OCI-LY7 (cell line): ENCODE measurements around the gene IDE. TPM values are rescaled to one million over a fixed set of nuclear protein-coding genes. Genes with fewer than 3 reads are reported as not detected.

Experiments used
- BruUV-seq: library from RNA; stranded (reverse); fragments of 400-500 nt; replicated peaks from 2 replicates; lab custom pipeline; 2021; lab: Mats Ljungman, UMichigan
- CTCF ChIA-PET: fragments of 300-600 bp; sonication (Branson Sonifier 250); formaldehyde crosslinking; loops from one replicate; lab custom pipeline; 2022; ENCODE audit warnings: antibody characterized with exemption; ENCODE audit not compliant: unreplicated experiment; lab: Charles Lee
- POLR2A ChIA-PET: fragments of 300-600 bp; sonication (Branson Sonifier 250); formaldehyde crosslinking; loops from one replicate; lab custom pipeline; 2022; ENCODE audit warnings: antibody characterized with exemption; lab: Charles Lee
- DNase-seq: peaks from one replicate; pipeline ENCODE4 v3.0.0-alpha.2; 2015; ENCODE audit warnings: low spot score
- H2AFZ ChIP-seq: fragments of 200-600 bp; sonication (generic), shearing (Covaris generic); 2 replicates; pipeline ENCODE4 v1.6.1; 2014; ENCODE audit warnings: mild to moderate bottlenecking, antibody characterized with exemption, low read length, moderate library complexity
- H3K27ac ChIP-seq: fragments of 200-600 bp; sonication (generic); 2 replicates; pipeline ENCODE4 v1.5.1; 2014; ENCODE audit warnings: mixed run types, low read depth, mild to moderate bottlenecking, moderate library complexity, low read length, inconsistent platforms; ENCODE audit not compliant: poor library complexity, severe bottlenecking
- H3K36me3 ChIP-seq: fragments of 200-600 bp; sonication (generic); 2 replicates; pipeline ENCODE4 v1.6.1; 2014; ENCODE audit warnings: mild to moderate bottlenecking, antibody characterized with exemption, low read length, moderate library complexity, mixed read lengths; ENCODE audit not compliant: insufficient read depth
- H3K4me1 ChIP-seq: fragments of 200-600 bp; sonication (generic); 2 replicates; pipeline ENCODE4 v1.5.1; 2014; ENCODE audit warnings: mild to moderate bottlenecking, low read length; ENCODE audit not compliant: insufficient read depth, poor library complexity, severe bottlenecking
- H3K4me2 ChIP-seq: fragments of 200-600 bp; sonication (generic); 2 replicates; pipeline ENCODE4 v1.6.1; 2014; ENCODE audit warnings: mild to moderate bottlenecking, low read length
- H3K4me3 ChIP-seq: fragments of 200-600 bp; sonication (generic); 2 replicates; pipeline ENCODE4 v1.5.1; 2014; ENCODE audit warnings: mild to moderate bottlenecking, low read depth, low read length; ENCODE audit not compliant: poor library complexity, severe bottlenecking
- H3K79me2 ChIP-seq: fragments of 200-600 bp; sonication (generic); 2 replicates; pipeline ENCODE4 v1.6.1; 2016; ENCODE audit warnings: low read depth, mild to moderate bottlenecking, low read length, moderate library complexity, mixed read lengths; ENCODE audit not compliant: insufficient read depth
- H3K9me2 ChIP-seq: fragments of 200-600 bp; sonication (generic); 2 replicates; pipeline ENCODE4 v1.6.1; 2016; ENCODE audit warnings: mild to moderate bottlenecking, low read length, mixed read lengths; ENCODE audit not compliant: insufficient read depth
- H3K9me3 ChIP-seq: fragments of 200-600 bp; sonication (generic); 2 replicates; pipeline ENCODE4 v1.6.1; 2014; ENCODE audit warnings: mild to moderate bottlenecking, mixed run types, low read length, mixed read lengths
- H4K20me1 ChIP-seq: fragments of 200-600 bp; sonication (generic); 2 replicates; pipeline ENCODE4 v1.6.1; 2014; ENCODE audit warnings: mild to moderate bottlenecking, antibody characterized with exemption, low read length, moderate library complexity, mixed read lengths; ENCODE audit not compliant: insufficient read depth
- EZH2phosphoT487 ChIP-seq: fragments of 200-600 bp; sonication (generic); IDR thresholded peaks from 2 replicates; pipeline ENCODE4 v1.6.1; 2018; ENCODE audit warnings: low read depth, borderline replicate concordance, mild to moderate bottlenecking, mixed run types, antibody characterized with exemption, low read length, moderate library complexity, mixed read lengths
- intact Hi-C: fragments of 100-400 bp; cut with micrococcal nuclease; formaldehyde crosslinking; loops from one replicate; pipeline ENCODE4 v1.10.0; 2022; ENCODE audit not compliant: unreplicated experiment
- total RNA-seq, 2 experiments: library from RNA; depleted of rRNA in 1 of 2; stranded (reverse); fragments of >200 nt in 1 of 2; shearing (Covaris generic) in 1 of 2; gene quantifications; 2 replicates each; pipeline ENCODE4 v1.2.3, GENCODE V29; 2014 to 2022
- TF ChIP-seq, protein P1 (sequence below): fragments of 200-600 bp; sonication (generic); conservative IDR thresholded peaks from 2 replicates; pipeline ENCODE4 v1.5.1; 2014; ENCODE audit warnings: mild to moderate bottlenecking, antibody characterized with exemption, low read length, moderate library complexity, mixed read lengths

IDE gene
- total RNA-seq, 2 experiments from 2014 or later = 14.2 to 42.4 TPM

DNA sequence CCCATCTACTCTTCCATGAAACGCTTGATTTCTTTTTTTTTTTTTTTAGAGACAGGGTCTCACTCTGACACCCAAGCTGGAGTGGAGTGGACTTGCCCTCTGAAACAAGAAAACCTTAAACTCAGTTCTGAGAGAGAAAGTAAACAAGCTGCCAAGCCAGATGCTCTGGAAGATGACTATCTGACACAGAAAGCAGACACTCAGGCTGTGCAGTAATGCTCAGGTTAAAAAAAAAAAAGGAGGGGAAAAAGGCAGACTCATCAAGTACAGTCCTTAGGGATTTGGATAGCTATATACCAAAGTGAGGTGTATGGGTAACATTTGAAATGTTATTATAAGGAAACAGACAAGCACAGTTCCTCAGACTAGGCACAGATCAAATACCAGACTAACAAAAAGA lies 80.5 kb downstream of the IDE start:
- ChIA-PET CTCF (no interaction called here), POLR2A (interaction anchor here (1.7 kb wide), 1 partner anchor 12 kb away, joined by 3 read pairs; no protein-coding TSS in a partner anchor)
- Histone ChIP-seq H3K4me3 (no peak overlapping the region), H3K4me1 (no peaks in the 10 kb centered on the region), H4K20me1 (no peaks in the 10 kb centered on the region), H3K36me3 (peaks cover 59% of the 10 kb centered on the region), H3K9me3 (no peaks in the 10 kb centered on the region), H2AFZ (no peak overlapping the region), H3K79me2 (no peaks in the 10 kb centered on the region), H3K4me2 (no peak overlapping the region), H3K9me2 (no peaks in the 10 kb centered on the region), H3K27ac (no peak overlapping the region)
- TF ChIP-seq, protein P1, sequence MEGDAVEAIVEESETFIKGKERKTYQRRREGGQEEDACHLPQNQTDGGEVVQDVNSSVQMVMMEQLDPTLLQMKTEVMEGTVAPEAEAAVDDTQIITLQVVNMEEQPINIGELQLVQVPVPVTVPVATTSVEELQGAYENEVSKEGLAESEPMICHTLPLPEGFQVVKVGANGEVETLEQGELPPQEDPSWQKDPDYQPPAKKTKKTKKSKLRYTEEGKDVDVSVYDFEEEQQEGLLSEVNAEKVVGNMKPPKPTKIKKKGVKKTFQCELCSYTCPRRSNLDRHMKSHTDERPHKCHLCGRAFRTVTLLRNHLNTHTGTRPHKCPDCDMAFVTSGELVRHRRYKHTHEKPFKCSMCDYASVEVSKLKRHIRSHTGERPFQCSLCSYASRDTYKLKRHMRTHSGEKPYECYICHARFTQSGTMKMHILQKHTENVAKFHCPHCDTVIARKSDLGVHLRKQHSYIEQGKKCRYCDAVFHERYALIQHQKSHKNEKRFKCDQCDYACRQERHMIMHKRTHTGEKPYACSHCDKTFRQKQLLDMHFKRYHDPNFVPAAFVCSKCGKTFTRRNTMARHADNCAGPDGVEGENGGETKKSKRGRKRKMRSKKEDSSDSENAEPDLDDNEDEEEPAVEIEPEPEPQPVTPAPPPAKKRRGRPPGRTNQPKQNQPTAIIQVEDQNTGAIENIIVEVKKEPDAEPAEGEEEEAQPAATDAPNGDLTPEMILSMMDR = no peak
- TF ChIP-seq EZH2phosphoT487 = no peak
- intact Hi-C loops = no loop called here
- DNase-seq = no peak
- BruUV-seq = no TSS peak

DNA sequence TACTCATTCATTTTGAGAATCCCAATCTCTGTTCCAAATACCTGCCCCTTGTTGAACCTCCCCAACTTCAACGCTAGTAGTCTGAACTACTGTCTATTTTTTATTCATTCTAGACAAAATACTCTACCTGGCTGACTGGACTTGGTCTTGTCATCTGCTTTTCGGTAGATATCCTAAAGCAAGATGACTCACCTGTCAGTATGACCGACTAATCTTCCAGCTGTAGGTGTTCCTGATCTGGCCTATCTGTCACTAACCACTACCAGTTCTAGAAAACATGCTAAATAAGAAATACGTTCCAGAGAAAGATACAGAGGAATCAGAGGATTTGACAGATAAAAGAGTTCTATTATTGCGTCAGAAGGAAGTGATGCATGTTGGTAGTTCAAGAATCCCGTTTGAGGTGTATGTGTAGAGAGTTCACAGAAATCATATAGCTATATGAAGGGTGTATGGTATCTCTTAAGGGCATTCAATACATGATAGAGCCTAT lies 81.1 kb downstream of the IDE start:
- intact Hi-C loops = no loop called here
- Histone ChIP-seq H3K36me3 (peaks cover 65% of the 10 kb centered on the region), H3K4me2 (no peak overlapping the region), H3K27ac (no peak overlapping the region), H3K4me1 (no peaks in the 10 kb centered on the region), H3K4me3 (no peak overlapping the region), H2AFZ (no peak overlapping the region), H3K9me3 (no peaks in the 10 kb centered on the region), H4K20me1 (no peaks in the 10 kb centered on the region), H3K9me2 (no peaks in the 10 kb centered on the region), H3K79me2 (no peaks in the 10 kb centered on the region)
- CTCF ChIA-PET = no interaction called here
- BruUV-seq = no TSS peak
- TF ChIP-seq, protein P1 = no peak
- TF ChIP-seq EZH2phosphoT487 = no peak
- DNase-seq = no peak
- POLR2A ChIA-PET = interaction anchor here (1.7 kb wide), 1 partner anchor 11 kb away, joined by 3 read pairs; no protein-coding TSS in a partner anchor

DNA sequence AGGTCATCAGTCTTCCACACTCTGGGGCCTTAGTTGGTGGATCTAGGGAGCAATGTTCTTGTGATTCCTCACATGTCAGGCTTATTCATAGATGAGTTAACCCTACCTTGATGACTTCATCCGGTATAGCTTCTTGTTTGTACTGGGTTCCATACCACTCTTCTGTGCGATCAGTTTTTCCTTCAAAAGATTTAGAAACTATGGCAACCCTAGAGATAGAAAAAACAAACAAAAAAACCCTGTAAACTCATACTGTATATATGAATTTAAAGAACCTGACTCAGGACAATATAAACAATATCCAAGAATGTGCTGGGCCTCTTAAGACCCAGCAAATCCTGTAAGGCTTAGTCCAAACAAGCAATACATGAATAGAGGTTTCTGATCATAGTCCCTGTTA lies 83.5 kb downstream of the IDE start:
- intact Hi-C loops = no loop called here
- H3K4me3 ChIP-seq = no peak overlapping the region
- H3K27ac ChIP-seq = no peak overlapping the region
- DNase-seq = no peak
- CTCF ChIA-PET = no interaction called here
- no peaks in the 10 kb centered on the region for H3K79me2 ChIP-seq
- no peaks in the 10 kb centered on the region for H3K9me3 ChIP-seq
- H3K4me2 ChIP-seq = no peak overlapping the region
- H3K9me2 ChIP-seq = no peaks in the 10 kb centered on the region
- H3K4me1 ChIP-seq = no peaks in the 10 kb centered on the region
- H3K36me3 ChIP-seq = peaks cover 75% of the 10 kb centered on the region
- H4K20me1 ChIP-seq = no peaks in the 10 kb centered on the region
- POLR2A ChIA-PET = interaction anchor here (0.7 to 0.8 kb wide), 2 partner anchors 9 to 22 kb away, joined by 3 read pairs; no protein-coding TSS in a partner anchor
- H2AFZ ChIP-seq = no peak overlapping the region
- BruUV-seq = no TSS peak
- TF ChIP-seq, protein P1 = no peak
- no peak for TF ChIP-seq EZH2phosphoT487
